Thyroid gland (tissue), 4 donors: ENCODE results near the gene TGOLN2.

Source experiments
- POLR2A ChIP-seq, 2 donors: fragments of 450-650 bp; IDR thresholded peaks; one replicate each; pipeline ENCODE4 v1.6.1; 2017; ENCODE audit warnings: antibody characterized with exemption in 2 of 2, mild to moderate bottlenecking in 2 of 2, moderate library complexity in 1 of 2
- TF ChIP-seq, protein P1 (sequence below), 6 experiments: fragments of 200-600 bp in 3 of 6; fragments of 450-650 bp in 3 of 6; sonication (generic) in 3 of 6; IDR thresholded peaks; one replicate each; pipeline ENCODE4 v1.5.1; 2016 to 2019; ENCODE audit warnings: antibody characterized with exemption in 6 of 6, mild to moderate bottlenecking in 2 of 6, inconsistent platforms in 1 of 6, moderate library complexity in 1 of 6

DNA sequence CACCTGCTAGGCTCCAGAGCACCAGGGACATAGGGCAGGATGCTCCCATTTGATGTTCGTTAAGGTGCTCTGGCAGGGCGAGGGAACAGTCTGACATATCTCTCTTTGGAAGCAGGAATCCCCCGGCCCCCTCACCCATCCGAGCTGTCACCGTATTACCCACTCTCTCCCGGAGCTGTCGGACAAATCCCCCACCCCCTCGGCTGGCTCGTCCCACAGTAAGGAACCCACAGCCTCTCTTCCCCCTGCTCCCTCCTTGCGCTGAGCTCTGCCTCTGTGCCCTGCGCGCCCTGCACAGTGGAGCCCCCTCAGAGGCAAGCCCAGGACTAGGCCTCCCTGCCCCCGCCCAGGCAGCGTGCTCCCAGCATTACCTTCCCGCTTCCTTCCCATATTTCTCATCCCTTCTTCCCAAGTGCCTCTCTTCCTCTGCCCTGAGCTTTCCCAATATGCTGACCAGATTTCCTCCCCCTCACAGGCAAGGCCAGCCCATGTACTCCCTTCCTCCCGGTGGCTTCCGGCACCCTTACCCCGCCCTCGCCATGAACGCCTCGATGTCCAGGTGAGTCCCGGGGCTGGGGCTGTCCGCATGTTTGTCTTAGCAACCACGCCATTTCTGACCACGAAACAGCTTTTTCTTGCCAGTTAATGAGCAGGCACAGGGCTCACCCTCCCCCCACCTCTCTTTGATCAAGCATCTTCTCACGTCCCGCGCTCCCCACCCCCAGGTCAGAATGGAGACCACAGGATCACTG lies 23.8 kb downstream of the TGOLN2 start:
- TF ChIP-seq, protein P1, sequence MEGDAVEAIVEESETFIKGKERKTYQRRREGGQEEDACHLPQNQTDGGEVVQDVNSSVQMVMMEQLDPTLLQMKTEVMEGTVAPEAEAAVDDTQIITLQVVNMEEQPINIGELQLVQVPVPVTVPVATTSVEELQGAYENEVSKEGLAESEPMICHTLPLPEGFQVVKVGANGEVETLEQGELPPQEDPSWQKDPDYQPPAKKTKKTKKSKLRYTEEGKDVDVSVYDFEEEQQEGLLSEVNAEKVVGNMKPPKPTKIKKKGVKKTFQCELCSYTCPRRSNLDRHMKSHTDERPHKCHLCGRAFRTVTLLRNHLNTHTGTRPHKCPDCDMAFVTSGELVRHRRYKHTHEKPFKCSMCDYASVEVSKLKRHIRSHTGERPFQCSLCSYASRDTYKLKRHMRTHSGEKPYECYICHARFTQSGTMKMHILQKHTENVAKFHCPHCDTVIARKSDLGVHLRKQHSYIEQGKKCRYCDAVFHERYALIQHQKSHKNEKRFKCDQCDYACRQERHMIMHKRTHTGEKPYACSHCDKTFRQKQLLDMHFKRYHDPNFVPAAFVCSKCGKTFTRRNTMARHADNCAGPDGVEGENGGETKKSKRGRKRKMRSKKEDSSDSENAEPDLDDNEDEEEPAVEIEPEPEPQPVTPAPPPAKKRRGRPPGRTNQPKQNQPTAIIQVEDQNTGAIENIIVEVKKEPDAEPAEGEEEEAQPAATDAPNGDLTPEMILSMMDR (IDR thresholded peaks at IDR 0.05) = no peak
- TF ChIP-seq POLR2A (IDR thresholded peaks at IDR 0.05) = no peak
